Measurements from ENCODE around the gene AOX1.
A peak's percentile ranks its signal among the peaks of the same experiment; 100 is the strongest.
"Not testable (repeated sequence)": the region's sequence is repeated elsewhere in the genome, so short reads cannot be mapped to it uniquely, and the experiment has no call there.

AOX1 gene

DNA sequence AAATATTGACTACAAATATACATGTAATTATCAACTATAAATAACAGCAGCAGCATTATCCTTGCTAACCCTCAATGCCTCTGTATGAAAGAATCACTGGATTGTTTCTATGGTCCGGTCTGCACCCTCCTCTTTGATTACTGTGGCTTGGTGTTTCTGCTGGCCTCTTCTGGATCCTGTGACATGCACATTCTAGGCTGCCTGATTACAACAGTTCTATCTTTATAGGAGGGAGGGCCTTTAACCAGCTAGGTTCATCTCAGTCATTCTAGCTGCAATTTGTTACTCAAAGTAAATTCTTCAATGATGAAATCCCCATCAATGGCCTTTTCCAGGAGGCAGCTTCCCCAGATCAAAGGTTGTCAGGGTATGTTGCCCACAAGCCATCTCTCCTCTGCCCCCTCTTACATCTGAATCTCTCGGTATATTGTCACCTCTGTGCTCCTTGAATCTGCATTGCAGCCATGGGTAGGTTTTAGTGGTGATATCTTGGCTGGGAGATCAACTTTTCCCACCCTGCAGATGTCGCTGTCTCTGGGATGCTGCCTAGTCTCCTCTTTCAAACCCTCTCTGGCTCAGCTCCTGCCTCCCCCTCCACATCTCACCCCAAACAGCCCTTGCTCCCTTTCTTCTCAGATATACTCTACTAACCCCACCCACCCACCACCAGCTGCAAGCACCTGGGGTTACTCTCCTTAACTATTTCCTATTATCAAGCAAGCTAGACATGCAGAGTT is 119.7 kb downstream of the AOX1 start:
- DNase-seq = no peak

GRCh38 chr2:200708943-200709342 is 123.1 kb downstream of the AOX1 start:
- DNase-seq = no peak

GRCh38 chr2:200713003-200713703 is 127.3 kb downstream of the AOX1 start:
- DNase-seq = peak; percentile 88

DNA sequence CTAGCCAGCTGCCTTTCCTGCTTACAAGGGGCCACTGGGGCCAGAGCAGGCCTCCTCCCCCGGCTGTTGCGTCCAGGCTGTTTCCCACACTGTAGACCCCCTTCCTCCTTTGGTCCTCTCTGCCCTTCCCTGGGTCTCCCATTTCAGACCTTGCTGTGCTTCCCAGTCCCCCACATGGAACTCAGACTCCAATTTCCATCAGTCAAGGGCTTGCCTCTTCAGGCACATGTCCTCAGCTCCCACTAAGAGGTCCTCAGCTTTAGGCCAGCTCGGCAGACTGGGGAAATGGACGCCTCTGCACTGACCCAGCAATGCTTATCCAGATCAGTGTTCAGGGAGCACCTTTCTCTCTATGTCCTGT is 127.9 kb downstream of the AOX1 start:
- no peak for DNase-seq

- DNase-seq = not testable (repeated sequence)
These were observed 129.2 kb downstream of the AOX1 start for GRCh38 chr2:200715014-200715413.

DNA sequence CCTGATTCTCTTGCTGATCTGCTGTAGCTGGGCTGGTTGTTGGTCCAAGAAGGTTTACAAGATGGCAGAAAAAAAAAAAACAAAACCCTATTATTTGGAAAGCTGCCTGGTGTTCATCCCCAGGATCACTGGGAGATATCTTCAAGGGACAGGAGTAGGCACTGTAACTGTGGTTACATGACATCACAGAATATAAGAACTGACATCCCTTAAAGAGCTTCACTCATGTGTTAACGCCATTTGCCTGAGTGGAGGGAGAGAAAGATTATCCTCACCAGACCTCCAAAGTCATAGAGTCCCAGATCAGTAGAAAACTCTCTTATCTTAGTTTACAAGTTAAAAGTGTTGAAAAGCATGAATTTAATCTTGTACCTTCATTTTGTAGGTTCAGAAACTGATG is 130.6 kb downstream of the AOX1 start:
- DNase-seq = no peak
